ENCODE data around the gene CDKL2. TPM values are rescaled to one million over a fixed set of nuclear protein-coding genes. Genes with fewer than 3 reads are reported as not detected.
A peak's percentile ranks its signal among the peaks of the same experiment; 100 is the strongest.

CDKL2 gene
- total RNA-seq, 1 experiment from 2014 or later: 5.7 TPM

- peaks cover 3% of the 10 kb centered on the region; the same call in 1 of the 2 replicates for H3K27me3 ChIP-seq (ENCODE audit: control insufficient read depth, insufficient read depth, low read length)
- no peaks in the 10 kb centered on the region for H3K36me3 ChIP-seq (ENCODE audit: control insufficient read depth, insufficient read depth, low read length)
- ATAC-seq (peak; percentile 45; the same call in 1 of the 2 replicates), DNase-seq (ENCODE audit: low read depth, low spot score) (no peak)
- no peak overlapping the region for H3K27ac ChIP-seq (ENCODE audit: low read length)
- CTCF ChIA-PET: no interaction called here
- no peak for TF ChIP-seq SIN3A (IDR thresholded peaks at IDR 0.05; ENCODE audit: borderline replicate concordance, insufficient read depth, low read depth, low read length)
- no peak for TF ChIP-seq CTCF (IDR thresholded peaks at IDR 0.05)
- TF ChIP-seq POLR2AphosphoS5 (IDR thresholded peaks at IDR 0.05; ENCODE audit: low read depth, low read length): no peak
- TF ChIP-seq REST (IDR thresholded peaks at IDR 0.05; ENCODE audit: insufficient read depth in 1 of 2, low read depth in 2 of 2, low read length in 1 of 2): no peak
- TF ChIP-seq TCF7L2 (IDR thresholded peaks at IDR 0.05; ENCODE audit: low read depth, low read length): no peak
- no peaks in the 10 kb centered on the region for H3K4me1 ChIP-seq (ENCODE audit: control insufficient read depth, insufficient read depth, low read length)
- intact Hi-C loops (cut with micrococcal nuclease; ENCODE audit: unreplicated experiment) (no loop called here), in situ Hi-C loops (cut with HindIII; ENCODE audit: low pct_unique_long_range_greater_than_20kb, low sequenced_read_pairs) (no loop called here)
- POLR2A ChIA-PET: no interaction called here
- no peak overlapping the region for H3K4me3 ChIP-seq (ENCODE audit: low read depth in 2 of 2, low read length in 2 of 2)
- no peaks in the 10 kb centered on the region for H3K9me3 ChIP-seq (ENCODE audit: control insufficient read depth, insufficient read depth, low read depth, low read length)
- no TSS peak for BruUV-seq (replicated peaks)
Observed at GRCh38 chr4:75561789-75562188, 68.5 kb downstream of the CDKL2 start.

GRCh38 chr4:75557696-75558095 lies 72.6 kb downstream of the CDKL2 start:
- ATAC-seq: no peak
- Histone ChIP-seq H3K9me3 (ENCODE audit: control insufficient read depth, insufficient read depth, low read depth, low read length) (no peaks in the 10 kb centered on the region), H3K4me3 (ENCODE audit: low read depth in 2 of 2, low read length in 2 of 2) (no peak overlapping the region), H3K27ac (ENCODE audit: low read length) (no peak overlapping the region), H3K36me3 (ENCODE audit: control insufficient read depth, insufficient read depth, low read length) (no peaks in the 10 kb centered on the region), H3K27me3 (ENCODE audit: control insufficient read depth, insufficient read depth, low read length) (peaks cover 3% of the 10 kb centered on the region; the same call in 1 of the 2 replicates), H3K4me1 (ENCODE audit: control insufficient read depth, insufficient read depth, low read length) (no peaks in the 10 kb centered on the region)
- intact Hi-C loops (cut with micrococcal nuclease; ENCODE audit: unreplicated experiment) (no loop called here), in situ Hi-C loops (cut with HindIII; ENCODE audit: low pct_unique_long_range_greater_than_20kb, low sequenced_read_pairs) (no loop called here)
- no TSS peak for BruUV-seq (replicated peaks)
- CTCF ChIA-PET: no interaction called here
- TF ChIP-seq POLR2AphosphoS5 (IDR thresholded peaks at IDR 0.05; ENCODE audit: low read depth, low read length): no peak
- no peak for TF ChIP-seq TCF7L2 (IDR thresholded peaks at IDR 0.05; ENCODE audit: low read depth, low read length)
- no peak for TF ChIP-seq REST (IDR thresholded peaks at IDR 0.05; ENCODE audit: insufficient read depth in 1 of 2, low read depth in 2 of 2, low read length in 1 of 2)
- no peak for TF ChIP-seq SIN3A (IDR thresholded peaks at IDR 0.05; ENCODE audit: borderline replicate concordance, insufficient read depth, low read depth, low read length)
- no peak for TF ChIP-seq CTCF (IDR thresholded peaks at IDR 0.05)
- DNase-seq (ENCODE audit: low read depth, low spot score): no peak
- POLR2A ChIA-PET: no interaction called here
